ENCODE results near the gene JARID2. TPM values are rescaled to one million over a fixed set of nuclear protein-coding genes. Genes with fewer than 3 reads are reported as not detected.
"Not testable (repeated sequence)": the region's sequence is repeated elsewhere in the genome, so short reads cannot be mapped to it uniquely, and the experiment has no call there.

The JARID2 gene
- total and polyA plus RNA-seq, 8 donors: 2.4 to 42.6 (median 11.5) TPM

DNA sequence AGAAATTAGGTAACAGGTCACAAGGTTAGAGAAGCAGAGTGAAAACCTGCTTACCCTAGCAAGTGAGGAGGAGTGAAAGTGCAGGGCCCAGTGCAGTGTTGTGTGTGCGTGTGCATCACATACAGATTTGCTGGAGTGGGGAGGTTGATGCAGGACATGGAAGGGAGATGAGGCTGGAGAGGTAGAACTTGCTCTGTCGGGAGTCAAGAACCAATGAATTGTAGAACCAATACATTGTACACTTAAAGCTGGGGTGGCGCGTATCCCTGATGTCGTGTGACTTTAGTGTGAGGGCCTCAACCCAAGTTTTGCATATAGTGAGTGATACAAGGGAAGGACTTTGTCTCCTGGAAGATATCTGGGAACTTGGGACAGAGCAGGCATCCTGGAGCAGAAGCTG lies 48.6 kb downstream of the JARID2 start:
- Histone ChIP-seq H3K27me3 (no peaks in the 10 kb centered on the region), H3K36me3 (no peaks in the 10 kb centered on the region), H3K9me3 (no peaks in the 10 kb centered on the region), H3K4me3 (no peak overlapping the region), H3K27ac (no peak overlapping the region), H3K4me1 (peaks cover 17 to 61% (median 37%) of the 10 kb centered on the region in 4 donors)
- no peak for TF ChIP-seq POLR2AphosphoS5 (IDR thresholded peaks at IDR 0.05)
- TF ChIP-seq, protein P1, sequence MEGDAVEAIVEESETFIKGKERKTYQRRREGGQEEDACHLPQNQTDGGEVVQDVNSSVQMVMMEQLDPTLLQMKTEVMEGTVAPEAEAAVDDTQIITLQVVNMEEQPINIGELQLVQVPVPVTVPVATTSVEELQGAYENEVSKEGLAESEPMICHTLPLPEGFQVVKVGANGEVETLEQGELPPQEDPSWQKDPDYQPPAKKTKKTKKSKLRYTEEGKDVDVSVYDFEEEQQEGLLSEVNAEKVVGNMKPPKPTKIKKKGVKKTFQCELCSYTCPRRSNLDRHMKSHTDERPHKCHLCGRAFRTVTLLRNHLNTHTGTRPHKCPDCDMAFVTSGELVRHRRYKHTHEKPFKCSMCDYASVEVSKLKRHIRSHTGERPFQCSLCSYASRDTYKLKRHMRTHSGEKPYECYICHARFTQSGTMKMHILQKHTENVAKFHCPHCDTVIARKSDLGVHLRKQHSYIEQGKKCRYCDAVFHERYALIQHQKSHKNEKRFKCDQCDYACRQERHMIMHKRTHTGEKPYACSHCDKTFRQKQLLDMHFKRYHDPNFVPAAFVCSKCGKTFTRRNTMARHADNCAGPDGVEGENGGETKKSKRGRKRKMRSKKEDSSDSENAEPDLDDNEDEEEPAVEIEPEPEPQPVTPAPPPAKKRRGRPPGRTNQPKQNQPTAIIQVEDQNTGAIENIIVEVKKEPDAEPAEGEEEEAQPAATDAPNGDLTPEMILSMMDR (IDR thresholded peaks at IDR 0.05): no peak
- no peak for TF ChIP-seq EP300 (IDR thresholded peaks at IDR 0.05)
- no peak for TF ChIP-seq POLR2A (IDR thresholded peaks at IDR 0.05)
- 93 to 98% (median 98%) methylated on average over 5 of the region's 5 CpGs for WGBS, 5 donors
- DNase-seq: no peak
- intact Hi-C loops (cut with DNase I; ENCODE audit: low total_unique reads): no loop called here

DNA sequence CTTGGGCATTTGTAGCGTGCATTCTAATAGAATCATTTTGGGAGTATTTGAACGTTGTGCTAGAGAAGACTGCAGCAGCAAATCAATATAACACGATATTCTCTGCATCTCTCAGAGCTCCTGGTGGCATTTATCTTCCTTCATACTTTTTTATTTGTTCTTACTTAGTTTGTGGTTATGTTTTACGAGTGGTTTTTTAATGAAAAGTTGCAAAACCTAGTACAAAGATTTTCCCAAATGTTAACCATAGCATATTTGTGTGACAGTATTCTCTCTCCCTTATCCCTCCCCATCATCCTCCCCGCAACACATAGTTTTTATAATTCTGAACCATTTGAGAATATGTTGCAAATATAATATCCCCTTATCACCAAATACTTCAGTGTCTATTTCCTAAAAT lies 50.4 kb downstream of the JARID2 start:
- Histone ChIP-seq H3K27me3 (no peaks in the 10 kb centered on the region), H3K4me3 (no peak overlapping the region), H3K27ac (no peak overlapping the region), H3K9me3 (no peaks in the 10 kb centered on the region), H3K36me3 (no peaks in the 10 kb centered on the region), H3K4me1 (peaks cover 17 to 67% (median 41%) of the 10 kb centered on the region in 4 donors)
- intact Hi-C loops (cut with DNase I; ENCODE audit: low total_unique reads): no loop called here
- no peak for DNase-seq
- 71 to 81% (median 76%) methylated on average over 5 of the region's 5 CpGs for WGBS, 5 donors
- no peak for TF ChIP-seq POLR2AphosphoS5 (IDR thresholded peaks at IDR 0.05)
- TF ChIP-seq POLR2A (IDR thresholded peaks at IDR 0.05): no peak
- TF ChIP-seq, protein P1 (IDR thresholded peaks at IDR 0.05): no peak
- no peak for TF ChIP-seq EP300 (IDR thresholded peaks at IDR 0.05)

DNA sequence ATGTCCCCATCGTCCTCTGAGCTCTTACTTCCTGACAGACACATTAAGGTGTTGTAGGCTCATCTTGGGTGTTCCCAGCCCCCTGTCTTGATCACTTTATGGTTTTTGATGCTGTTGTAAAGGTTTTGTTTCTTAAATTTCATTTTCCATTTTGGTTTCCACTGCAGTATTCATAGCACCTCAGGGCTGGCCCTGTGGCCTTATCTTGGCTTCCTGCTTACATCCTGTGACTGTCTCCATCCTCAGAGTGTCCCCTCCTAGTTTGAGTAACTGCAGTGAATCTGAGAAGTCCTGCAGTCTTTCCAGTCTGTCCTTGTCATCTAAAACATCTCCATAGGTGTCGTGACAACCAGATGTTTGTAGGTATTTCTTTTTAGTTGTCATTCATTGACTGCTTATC lies 50.9 kb downstream of the JARID2 start:
- TF ChIP-seq EP300 (IDR thresholded peaks at IDR 0.05) (no peak), POLR2A (IDR thresholded peaks at IDR 0.05) (no peak), POLR2AphosphoS5 (IDR thresholded peaks at IDR 0.05) (no peak)
- TF ChIP-seq, protein P1 (IDR thresholded peaks at IDR 0.05): no peak
- peaks cover 14 to 72% (median 41%) of the 10 kb centered on the region in 4 donors for H3K4me1 ChIP-seq
- DNase-seq: no peak
- no peaks in the 10 kb centered on the region for H3K27me3 ChIP-seq
- H3K9me3 ChIP-seq: no peaks in the 10 kb centered on the region
- H3K36me3 ChIP-seq: no peaks in the 10 kb centered on the region
- no peak overlapping the region for H3K27ac ChIP-seq
- WGBS, 5 donors: 76 to 86% (median 78%) methylated on average over 2 of the region's 2 CpGs
- intact Hi-C loops (cut with DNase I; ENCODE audit: low total_unique reads): no loop called here
- H3K4me3 ChIP-seq: no peak overlapping the region

DNA sequence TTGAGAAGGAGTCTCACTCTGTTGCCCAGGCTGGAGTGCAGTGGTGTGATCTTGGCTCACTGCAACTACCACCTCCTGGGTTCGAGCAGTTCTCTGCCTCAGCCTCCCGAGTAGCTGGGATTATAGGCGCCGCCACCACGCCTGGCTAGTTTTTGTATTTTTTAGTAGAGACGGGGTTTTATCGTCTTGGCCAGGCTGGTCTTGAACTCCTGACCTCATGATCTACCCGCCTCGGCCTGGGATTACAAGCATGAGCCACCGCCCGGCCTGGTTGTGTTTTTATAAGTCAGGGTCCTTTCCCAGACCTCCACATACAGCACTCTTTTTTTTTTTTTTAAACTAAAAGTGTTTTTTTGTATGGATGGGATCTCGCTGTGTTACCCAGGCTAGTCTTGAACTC lies 51.3 kb downstream of the JARID2 start:
- H3K9me3 ChIP-seq; DNase-seq; H3K27ac ChIP-seq; intact Hi-C loops (cut with DNase I; ENCODE audit: low total_unique reads); H3K27me3 ChIP-seq; H3K4me3 ChIP-seq; H3K36me3 ChIP-seq: not testable (repeated sequence)
- 91 to 95% (median 94%) methylated on average over 12 of the region's 12 CpGs for WGBS, 5 donors
- H3K4me1 ChIP-seq: peaks cover 12 to 74% (median 41%) of the 10 kb centered on the region in 4 donors

DNA sequence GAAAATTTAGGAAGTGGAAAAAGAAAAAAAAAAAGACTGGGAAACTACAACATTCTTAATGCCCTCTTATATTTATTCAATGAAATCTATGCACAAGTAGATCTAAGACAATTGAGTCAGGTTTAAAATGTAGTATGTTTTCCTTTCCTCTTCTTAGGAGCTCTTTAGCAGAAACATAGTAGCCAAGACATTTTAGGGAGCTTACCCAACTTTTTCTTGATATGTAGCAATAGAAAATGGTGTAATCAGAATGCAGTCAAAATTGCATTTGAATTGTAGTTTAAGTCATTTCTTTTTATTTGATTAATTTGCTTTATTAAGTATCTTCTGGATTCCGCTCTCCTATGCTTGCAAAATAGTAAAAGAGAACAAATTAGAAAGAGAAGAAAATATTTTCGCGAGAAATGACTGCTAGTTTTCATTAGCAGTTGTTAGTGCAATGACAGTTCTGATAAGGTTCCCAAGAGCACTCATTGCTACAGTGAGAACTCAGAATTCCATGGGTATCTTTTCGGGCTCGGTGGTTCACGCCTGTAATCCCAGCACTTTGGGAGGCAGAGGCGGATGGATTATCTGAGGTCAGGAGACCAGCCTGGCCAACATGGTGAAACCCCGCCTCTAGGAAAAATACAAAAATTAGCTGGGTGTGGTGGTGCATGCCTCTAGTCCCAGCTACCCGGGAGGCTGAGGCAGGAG lies 52.2 kb downstream of the JARID2 start:
- TF ChIP-seq, protein P1 (IDR thresholded peaks at IDR 0.05): no peak
- H3K4me3 ChIP-seq: no peak overlapping the region
- no peak for DNase-seq
- intact Hi-C loops (cut with DNase I; ENCODE audit: low total_unique reads): no loop called here
- no peaks in the 10 kb centered on the region for H3K9me3 ChIP-seq
- peaks cover 12 to 72% (median 43%) of the 10 kb centered on the region in 4 donors for H3K4me1 ChIP-seq
- H3K27ac ChIP-seq: no peak overlapping the region
- no peaks in the 10 kb centered on the region for H3K27me3 ChIP-seq
- WGBS, 5 donors: 85 to 95% (median 87%) methylated on average over 9 of the region's 9 CpGs
- no peaks in the 10 kb centered on the region for H3K36me3 ChIP-seq
